ENCODE measurements around the gene GDE1. TPM values are rescaled to one million over a fixed set of nuclear protein-coding genes. Genes with fewer than 3 reads are reported as not detected.

GDE1 gene
- polyA plus RNA-seq, 2 of the 4 experiments (the other 2 are of a cell fraction), result 54.9 to 85.2 TPM

DNA sequence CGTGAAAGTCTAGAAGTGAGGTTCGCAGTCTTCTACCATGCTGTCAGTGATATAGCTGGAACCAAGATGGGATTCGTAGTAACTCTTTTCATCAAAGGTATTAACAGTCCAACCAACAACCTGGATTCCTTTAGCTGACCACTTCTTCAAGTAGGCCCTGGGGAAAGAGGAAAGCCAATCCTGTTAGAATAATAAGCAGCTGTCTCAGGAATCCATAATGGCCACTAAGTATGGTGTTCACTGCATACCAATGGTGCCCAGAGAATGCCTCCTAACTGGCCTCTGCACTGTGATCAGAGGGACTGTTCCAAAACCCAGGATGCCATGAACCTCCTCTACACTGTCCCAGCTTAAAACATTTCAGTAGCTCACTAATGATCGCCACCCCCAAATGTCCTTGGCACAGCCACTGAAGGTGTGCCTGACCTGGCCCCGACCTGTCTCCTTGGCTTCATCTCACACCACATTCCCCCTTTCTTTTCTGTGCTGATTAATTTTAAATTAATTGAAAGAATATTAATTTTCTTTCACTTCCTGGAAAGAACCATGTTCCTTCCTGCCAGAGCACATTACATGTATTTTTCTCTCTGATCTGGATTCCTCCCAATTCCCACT is 18.3 kb downstream of the GDE1 start:
- no peak overlapping the region for H3K4me3 ChIP-seq
- no peaks in the 10 kb centered on the region for H3K9me3 ChIP-seq
- no peak for TF ChIP-seq CHD4 (IDR thresholded peaks at IDR 0.05; ENCODE audit: borderline replicate concordance)
- H3K4me1 ChIP-seq, result no peaks in the 10 kb centered on the region
- H3K4me2 ChIP-seq, result no peak overlapping the region
- ATAC-seq (no peak), DNase-seq (ENCODE audit: low read depth in 1 of 2, low spot score in 1 of 2) (no peak), FAIRE-seq (no peak)
- ChIA-PET CTCF (interaction anchor here (0.6 to 6.1 kb wide), 42 partner anchors 9 to 520 kb away, joined by 3 to 69 read pairs (median 5); partner anchors contain the start of genes CCP110, GDE1, TMC5 and TMC7), POLR2A (no interaction called here)
- no peak overlapping the region for H3K27ac ChIP-seq
- WGBS (ENCODE audit: missing lambda C conversion rate), result 97% methylated on average over 5 of the region's 5 CpGs

DNA sequence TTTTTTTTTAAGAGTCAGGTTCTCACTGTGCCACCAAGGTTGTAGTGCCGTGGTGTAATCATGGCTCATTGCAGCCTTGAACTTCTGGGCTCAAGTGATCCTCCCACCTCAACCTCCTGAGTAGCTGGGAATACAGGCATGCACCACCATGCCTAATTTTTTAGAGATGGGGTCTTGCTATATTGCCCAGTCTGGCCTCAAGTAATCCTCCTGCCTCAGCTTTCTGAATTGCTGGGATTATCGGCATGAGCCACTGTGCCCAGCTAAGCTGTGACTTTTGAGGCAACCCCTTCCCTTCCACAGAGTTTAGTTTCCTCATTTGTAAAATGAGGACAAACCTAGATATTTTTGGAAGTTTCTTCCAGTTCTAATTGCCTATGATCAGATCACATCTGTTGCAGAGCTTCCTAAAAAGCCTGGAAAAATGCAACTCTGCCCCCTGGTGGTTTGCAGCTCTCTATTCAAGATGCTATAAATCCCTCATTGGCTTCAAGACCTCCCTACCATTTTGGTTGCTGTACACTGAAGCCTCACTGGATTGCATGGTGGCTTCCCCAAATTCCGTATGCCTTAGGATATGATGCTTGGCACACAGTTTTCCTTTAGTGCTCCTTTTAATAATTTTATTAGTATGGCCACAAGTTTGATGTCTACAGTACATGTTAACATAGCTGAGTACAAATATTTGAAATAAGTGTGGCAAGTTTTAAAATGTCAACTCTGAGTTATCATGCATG is 19.3 kb downstream of the GDE1 start:
- peak; percentile 71 to 82 for DNase-seq (ENCODE audit: low read depth in 1 of 2, low spot score in 1 of 2)
- peak; percentile 66; the same call in 1 of the 2 replicates for TF ChIP-seq EHMT2 (IDR thresholded peaks at IDR 0.05; ENCODE audit: low read depth)
- TF ChIP-seq, protein P1, sequence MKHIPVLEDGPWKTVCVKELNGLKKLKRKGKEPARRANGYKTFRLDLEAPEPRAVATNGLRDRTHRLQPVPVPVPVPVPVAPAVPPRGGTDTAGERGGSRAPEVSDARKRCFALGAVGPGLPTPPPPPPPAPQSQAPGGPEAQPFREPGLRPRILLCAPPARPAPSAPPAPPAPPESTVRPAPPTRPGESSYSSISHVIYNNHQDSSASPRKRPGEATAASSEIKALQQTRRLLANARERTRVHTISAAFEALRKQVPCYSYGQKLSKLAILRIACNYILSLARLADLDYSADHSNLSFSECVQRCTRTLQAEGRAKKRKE (CRISPR knock-in tag; IDR thresholded peaks at IDR 0.05; ENCODE audit: low read depth), result no peak
- no peak for TF ChIP-seq BHLHE40 (IDR thresholded peaks at IDR 0.05; ENCODE audit: low read depth, low read length)
- peak; percentile 87 to 88 for TF ChIP-seq RAD21 (conservative IDR thresholded peaks at IDR 0.05 in 1 of 2, IDR thresholded peaks at IDR 0.05 in 1 of 2)
- TF ChIP-seq, protein P2, sequence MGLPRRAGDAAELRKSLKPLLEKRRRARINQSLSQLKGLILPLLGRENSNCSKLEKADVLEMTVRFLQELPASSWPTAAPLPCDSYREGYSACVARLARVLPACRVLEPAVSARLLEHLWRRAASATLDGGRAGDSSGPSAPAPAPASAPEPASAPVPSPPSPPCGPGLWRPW (IDR thresholded peaks at IDR 0.05), result no peak
- TF ChIP-seq SMC3 (IDR thresholded peaks at IDR 0.05), result peak; percentile 92
- TF ChIP-seq, protein P3, sequence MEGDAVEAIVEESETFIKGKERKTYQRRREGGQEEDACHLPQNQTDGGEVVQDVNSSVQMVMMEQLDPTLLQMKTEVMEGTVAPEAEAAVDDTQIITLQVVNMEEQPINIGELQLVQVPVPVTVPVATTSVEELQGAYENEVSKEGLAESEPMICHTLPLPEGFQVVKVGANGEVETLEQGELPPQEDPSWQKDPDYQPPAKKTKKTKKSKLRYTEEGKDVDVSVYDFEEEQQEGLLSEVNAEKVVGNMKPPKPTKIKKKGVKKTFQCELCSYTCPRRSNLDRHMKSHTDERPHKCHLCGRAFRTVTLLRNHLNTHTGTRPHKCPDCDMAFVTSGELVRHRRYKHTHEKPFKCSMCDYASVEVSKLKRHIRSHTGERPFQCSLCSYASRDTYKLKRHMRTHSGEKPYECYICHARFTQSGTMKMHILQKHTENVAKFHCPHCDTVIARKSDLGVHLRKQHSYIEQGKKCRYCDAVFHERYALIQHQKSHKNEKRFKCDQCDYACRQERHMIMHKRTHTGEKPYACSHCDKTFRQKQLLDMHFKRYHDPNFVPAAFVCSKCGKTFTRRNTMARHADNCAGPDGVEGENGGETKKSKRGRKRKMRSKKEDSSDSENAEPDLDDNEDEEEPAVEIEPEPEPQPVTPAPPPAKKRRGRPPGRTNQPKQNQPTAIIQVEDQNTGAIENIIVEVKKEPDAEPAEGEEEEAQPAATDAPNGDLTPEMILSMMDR (IDR thresholded peaks at IDR 0.05), result peak; percentile 92
- no peak overlapping the region for H3K4me2 ChIP-seq
- ChIA-PET POLR2A (interaction anchor here (0.6 to 1.0 kb wide), 3 partner anchors 19 to 113 kb away, joined by 3 to 5 read pairs (median 3); partner anchors contain the start of gene GDE1), CTCF (interaction anchor here (0.6 to 6.1 kb wide), 61 partner anchors 9 to 901 kb away, joined by 3 to 69 read pairs (median 5); partner anchors contain the start of genes CCP110, CLEC19A, GDE1 and TMC5)
- peak; percentile 88 to 95 for ATAC-seq
- no peak for FAIRE-seq
- H3K4me3 ChIP-seq, result no peak overlapping the region
- WGBS (ENCODE audit: missing lambda C conversion rate), result 88% methylated on average over 3 of the region's 3 CpGs
- H3K4me1 ChIP-seq, result no peaks in the 10 kb centered on the region
- no peaks in the 10 kb centered on the region for H3K9me3 ChIP-seq
- H3K27ac ChIP-seq, result no peak overlapping the region

DNA sequence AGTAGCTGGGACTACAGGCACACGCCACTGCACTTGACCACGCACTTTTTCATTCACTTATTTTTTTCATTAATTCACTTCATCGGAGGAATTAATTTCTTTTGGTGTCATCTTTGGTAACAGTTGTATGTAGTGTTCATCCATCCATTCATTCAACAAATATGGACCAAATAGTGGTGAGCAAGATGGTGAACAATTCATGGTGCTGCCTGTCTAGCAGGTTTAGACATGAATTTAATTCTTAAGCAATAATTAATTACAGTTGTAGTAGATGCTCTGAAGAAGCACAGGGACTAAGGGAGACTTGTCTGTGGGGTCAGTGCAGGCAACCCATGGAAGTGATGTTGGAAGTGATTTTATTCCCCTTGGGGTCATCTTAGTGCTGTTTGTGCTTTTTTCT is 22.4 kb downstream of the GDE1 start:
- 93% methylated on average over 3 of the region's 3 CpGs for whole genome bisulfite sequencing (ENCODE audit: missing lambda C conversion rate)
- ATAC-seq, result no peak
- Histone ChIP-seq H3K9me3 (no peaks in the 10 kb centered on the region), H3K27ac (no peak overlapping the region), H3K4me1 (no peaks in the 10 kb centered on the region), H3K4me2 (no peak overlapping the region), H3K4me3 (no peak overlapping the region)
- DNase-seq (ENCODE audit: low read depth in 1 of 2, low spot score in 1 of 2), result no peak
- ChIA-PET CTCF (interaction anchor here (0.6 to 6.1 kb wide), 4 partner anchors 9 to 124 kb away, joined by 3 to 69 read pairs (median 26); no protein-coding TSS in a partner anchor), POLR2A (no interaction called here)
- no peak for FAIRE-seq
- TF ChIP-seq, protein P1 (CRISPR knock-in tag; IDR thresholded peaks at IDR 0.05; ENCODE audit: low read depth), result no peak
- TF ChIP-seq MYC (IDR thresholded peaks at IDR 0.05; ENCODE audit: borderline replicate concordance, low read length) (no peak), CEBPB (IDR thresholded peaks at IDR 0.05) (no peak), SREBF2 (IDR thresholded peaks at IDR 0.05) (no peak), CHD2 (IDR thresholded peaks at IDR 0.05; ENCODE audit: low read length, partially characterized antibody) (no peak), FOXS1 (CRISPR knock-in tag; IDR thresholded peaks at IDR 0.05) (no peak), KDM5A (IDR thresholded peaks at IDR 0.05) (no peak), ZFP36 (IDR thresholded peaks at IDR 0.05; ENCODE audit: borderline replicate concordance, partially characterized antibody) (no peak), PHF8 (IDR thresholded peaks at IDR 0.05; ENCODE audit: borderline replicate concordance, low read depth) (no peak), RFX5 (IDR thresholded peaks at IDR 0.05) (no peak), RARB (CRISPR knock-in tag; IDR thresholded peaks at IDR 0.05) (no peak), CHD4 (IDR thresholded peaks at IDR 0.05; ENCODE audit: borderline replicate concordance) (no peak), HOXA7 (CRISPR knock-in tag; IDR thresholded peaks at IDR 0.05) (no peak)
- TF ChIP-seq, protein P4, sequence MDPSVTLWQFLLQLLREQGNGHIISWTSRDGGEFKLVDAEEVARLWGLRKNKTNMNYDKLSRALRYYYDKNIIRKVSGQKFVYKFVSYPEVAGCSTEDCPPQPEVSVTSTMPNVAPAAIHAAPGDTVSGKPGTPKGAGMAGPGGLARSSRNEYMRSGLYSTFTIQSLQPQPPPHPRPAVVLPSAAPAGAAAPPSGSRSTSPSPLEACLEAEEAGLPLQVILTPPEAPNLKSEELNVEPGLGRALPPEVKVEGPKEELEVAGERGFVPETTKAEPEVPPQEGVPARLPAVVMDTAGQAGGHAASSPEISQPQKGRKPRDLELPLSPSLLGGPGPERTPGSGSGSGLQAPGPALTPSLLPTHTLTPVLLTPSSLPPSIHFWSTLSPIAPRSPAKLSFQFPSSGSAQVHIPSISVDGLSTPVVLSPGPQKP (IDR thresholded peaks at IDR 0.05; ENCODE audit: low read depth, low read length), result no peak
- TF ChIP-seq, protein P5, sequence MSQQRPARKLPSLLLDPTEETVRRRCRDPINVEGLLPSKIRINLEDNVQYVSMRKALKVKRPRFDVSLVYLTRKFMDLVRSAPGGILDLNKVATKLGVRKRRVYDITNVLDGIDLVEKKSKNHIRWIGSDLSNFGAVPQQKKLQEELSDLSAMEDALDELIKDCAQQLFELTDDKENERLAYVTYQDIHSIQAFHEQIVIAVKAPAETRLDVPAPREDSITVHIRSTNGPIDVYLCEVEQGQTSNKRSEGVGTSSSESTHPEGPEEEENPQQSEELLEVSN (IDR thresholded peaks at IDR 0.05; ENCODE audit: borderline replicate concordance, low read depth), result no peak
- TF ChIP-seq, protein P3 (IDR thresholded peaks at IDR 0.05), result no peak
- TF ChIP-seq, protein P2 (IDR thresholded peaks at IDR 0.05), result no peak

Measured in A549 (cell line).